MV-4-11 (cell line): Measurements from ENCODE around the gene OSGIN1.
A peak's percentile ranks its signal among the peaks of the same experiment; 100 is the strongest.

Source experiments
- DNase-seq: peaks from one replicate; lab custom pipeline; 2025; lab: John Stamatoyannopoulos, UW

OSGIN1 gene

GRCh38 chr16:83925957-83926725 is 26.9 kb upstream of the OSGIN1 start:
- DNase-seq: no peak

- peak; percentile 31 for DNase-seq
Observed at GRCh38 chr16:83926726-83927397, 26.2 kb upstream of the OSGIN1 start.

- DNase-seq: peak; percentile 26
Observed at GRCh38 chr16:83928341-83929055, 24.5 kb upstream of the OSGIN1 start.

- DNase-seq: no peak
Observed at GRCh38 chr16:83929811-83930555, 23.1 kb upstream of the OSGIN1 start.

GRCh38 chr16:83930730-83931500 is 22.1 kb upstream of the OSGIN1 start:
- no peak for DNase-seq

GRCh38 chr16:83931556-83931955 is 21.5 kb upstream of the OSGIN1 start:
- DNase-seq: no peak

GRCh38 chr16:83932304-83932703 is 20.7 kb upstream of the OSGIN1 start:
- DNase-seq: no peak

- DNase-seq: no peak
Observed at GRCh38 chr16:83932955-83933673, 19.9 kb upstream of the OSGIN1 start.

- DNase-seq: peak; percentile 31
Observed at GRCh38 chr16:83933885-83934683, 19.0 kb upstream of the OSGIN1 start.

GRCh38 chr16:83934684-83934977 is 18.4 kb upstream of the OSGIN1 start:
- no peak for DNase-seq

GRCh38 chr16:83935005-83935857 is 17.8 kb upstream of the OSGIN1 start:
- DNase-seq: no peak

- no peak for DNase-seq
Observed at GRCh38 chr16:83935858-83936255, 17.2 kb upstream of the OSGIN1 start.

- no peak for DNase-seq
Observed at GRCh38 chr16:83936581-83937165, 16.4 kb upstream of the OSGIN1 start.

- DNase-seq: no peak
Observed at GRCh38 chr16:83937267-83937666, 15.8 kb upstream of the OSGIN1 start.

GRCh38 chr16:83937922-83938885 is 14.8 kb upstream of the OSGIN1 start:
- DNase-seq: no peak

GRCh38 chr16:83939266-83939855 is 13.7 kb upstream of the OSGIN1 start:
- peak; percentile 86 for DNase-seq

- DNase-seq: no peak
Observed at GRCh38 chr16:83940119-83940518, 12.9 kb upstream of the OSGIN1 start.
